Measurements from ENCODE around the gene DUOXA2.

DUOXA2 gene

DNA sequence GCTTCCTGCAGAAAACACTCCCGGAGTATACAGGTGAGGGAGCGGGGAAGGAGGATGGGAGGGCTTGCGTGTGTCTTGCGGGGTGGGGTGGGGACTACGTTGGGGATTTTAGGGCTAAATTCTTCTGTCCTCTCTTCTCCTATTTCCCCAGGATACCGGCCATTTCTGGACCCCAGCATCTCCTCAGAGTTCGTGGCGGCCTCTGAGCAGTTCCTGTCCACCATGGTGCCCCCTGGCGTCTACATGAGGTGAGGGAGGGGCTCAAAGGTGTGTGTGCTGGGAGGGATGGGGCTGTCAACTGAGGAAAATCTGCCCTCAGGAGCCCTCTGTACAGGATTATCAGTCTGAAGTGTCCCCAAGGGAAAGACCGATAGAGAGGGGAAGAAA lies 22.2 kb downstream of the DUOXA2 start:
- DNase-seq (ENCODE audit: low spot score) = no peak

DNA sequence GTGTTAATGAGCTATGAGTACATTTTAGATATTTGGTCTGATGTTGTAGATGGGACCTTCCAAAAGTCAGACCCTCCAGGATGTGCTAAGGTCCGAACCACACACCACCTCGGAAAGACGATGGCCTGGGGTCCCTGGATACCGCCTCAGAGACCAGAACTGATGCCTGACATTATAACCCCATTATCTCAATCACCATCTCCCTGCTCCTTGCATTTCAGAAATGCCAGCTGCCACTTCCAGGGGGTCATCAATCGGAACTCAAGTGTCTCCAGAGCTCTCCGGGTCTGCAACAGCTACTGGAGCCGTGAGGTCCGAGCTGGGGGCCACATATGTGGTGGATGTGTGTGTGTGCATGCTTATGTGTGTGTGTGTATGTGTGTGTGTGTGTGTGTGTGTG lies 23.6 kb downstream of the DUOXA2 start:
- no peak for DNase-seq (ENCODE audit: low spot score)

DNA sequence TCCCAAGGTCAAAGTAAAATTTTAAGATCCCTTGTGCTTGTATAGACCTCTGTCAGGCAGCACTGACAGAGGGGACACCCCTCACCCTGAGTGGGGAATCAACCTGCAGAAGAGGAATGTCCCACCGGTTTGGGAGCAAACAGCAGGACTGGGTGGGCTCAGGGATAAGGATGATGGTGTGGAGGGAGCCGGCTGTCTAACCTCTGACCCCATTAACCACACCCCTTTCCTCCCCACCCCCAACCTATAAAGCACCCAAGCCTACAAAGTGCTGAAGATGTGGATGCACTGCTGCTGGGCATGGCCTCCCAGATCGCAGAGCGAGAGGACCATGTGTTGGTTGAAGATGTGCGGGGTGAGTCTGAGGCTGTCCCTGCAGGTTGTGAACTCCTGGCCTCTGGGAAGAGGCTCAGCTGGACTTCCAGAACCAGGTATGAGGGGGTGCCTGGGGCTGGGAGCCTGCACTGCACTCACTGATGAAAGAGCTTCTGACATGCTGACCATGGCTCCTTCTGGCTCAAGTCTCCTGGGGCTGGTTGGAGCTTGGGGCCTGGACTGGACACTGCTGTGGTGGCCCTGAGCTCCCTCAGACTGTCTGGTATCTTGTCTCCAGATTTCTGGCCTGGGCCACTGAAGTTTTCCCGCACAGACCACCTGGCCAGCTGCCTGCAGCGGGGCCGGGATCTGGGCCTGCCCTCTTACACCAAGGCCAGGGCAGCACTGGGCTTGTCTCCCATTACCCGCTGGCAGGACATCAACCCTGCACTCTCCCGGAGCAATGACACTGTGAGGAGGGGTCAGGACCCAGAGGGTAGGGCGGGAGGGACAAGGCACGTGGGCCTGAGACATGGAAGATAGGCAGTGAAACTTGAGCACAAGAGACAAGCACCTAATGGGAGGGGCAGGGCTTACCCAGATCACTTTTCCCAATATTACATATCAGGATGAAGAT lies 25.0 kb downstream of the DUOXA2 start:
- no peak for DNase-seq (ENCODE audit: low spot score)

DNA sequence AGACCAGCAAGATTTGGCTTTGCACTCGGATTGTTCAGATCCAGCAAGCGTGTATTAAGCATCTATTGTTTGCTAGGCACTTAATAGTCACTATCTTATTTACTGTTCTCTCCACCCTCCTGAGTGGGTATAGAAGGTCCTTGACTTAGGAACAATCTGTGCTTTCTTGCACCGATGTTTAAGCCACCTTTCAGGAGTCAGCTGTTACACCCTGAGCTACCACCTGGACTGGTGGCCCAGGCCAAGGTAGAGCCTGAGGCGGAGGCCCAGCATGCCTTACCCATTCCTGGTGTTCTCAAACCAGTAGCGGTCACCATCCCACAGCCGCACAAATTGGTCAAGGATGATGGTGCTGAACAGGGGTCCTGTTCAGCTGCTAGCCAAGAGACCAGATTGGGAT lies 25.6 kb downstream of the DUOXA2 start:
- no peak for DNase-seq (ENCODE audit: low spot score)

DNA sequence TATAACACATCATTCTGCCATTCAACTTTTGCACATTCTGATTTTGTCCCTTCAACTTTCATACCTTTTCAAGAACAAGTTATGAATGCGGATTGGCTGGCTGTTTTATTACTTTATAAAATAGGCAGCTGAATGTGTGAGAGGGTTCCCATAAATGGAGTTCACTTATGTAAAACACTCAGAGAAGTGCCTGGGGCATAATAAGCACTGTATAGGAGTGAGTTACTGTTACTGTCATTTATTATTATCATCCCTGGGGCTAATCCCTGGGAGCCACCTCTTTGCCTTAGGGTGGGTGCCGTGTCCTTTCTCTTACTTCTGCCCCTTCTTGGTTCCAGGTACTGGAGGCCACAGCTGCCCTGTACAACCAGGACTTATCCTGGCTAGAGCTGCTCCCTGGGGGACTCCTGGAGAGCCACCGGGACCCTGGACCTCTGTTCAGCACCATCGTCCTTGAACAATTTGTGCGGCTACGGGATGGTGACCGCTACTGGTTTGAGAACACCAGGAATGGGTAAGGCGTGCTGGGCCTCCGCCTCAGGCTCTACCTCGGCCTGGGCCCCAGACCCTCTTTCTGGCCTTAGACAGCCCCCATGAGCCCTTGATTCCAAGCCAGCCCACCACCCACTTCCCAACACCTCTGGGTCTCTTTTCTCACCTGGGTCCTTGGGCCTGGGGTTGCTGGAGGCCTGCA lies 26.6 kb downstream of the DUOXA2 start:
- no peak for DNase-seq (ENCODE audit: low spot score)

DNA sequence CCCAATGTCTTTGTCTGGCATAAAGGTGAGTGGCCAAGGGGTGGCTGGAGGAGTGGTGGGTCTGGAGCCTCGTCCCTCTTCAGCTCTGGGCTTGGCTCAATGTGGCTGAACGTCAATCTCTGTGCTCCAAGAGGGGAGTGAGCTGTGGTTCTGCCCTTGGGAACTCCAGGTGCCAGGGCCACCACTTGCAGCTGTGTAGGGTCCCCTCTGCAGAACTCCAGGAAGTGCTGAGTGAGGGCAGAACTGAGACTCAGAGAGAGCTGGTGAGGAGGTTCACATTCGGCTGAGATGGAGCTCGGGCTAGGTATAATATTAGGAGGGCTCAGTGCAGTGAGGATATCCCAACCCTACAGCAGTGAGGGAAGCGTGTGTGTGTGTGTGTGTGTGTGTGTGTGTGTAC lies 27.3 kb downstream of the DUOXA2 start:
- DNase-seq (ENCODE audit: low spot score) = no peak

DNA sequence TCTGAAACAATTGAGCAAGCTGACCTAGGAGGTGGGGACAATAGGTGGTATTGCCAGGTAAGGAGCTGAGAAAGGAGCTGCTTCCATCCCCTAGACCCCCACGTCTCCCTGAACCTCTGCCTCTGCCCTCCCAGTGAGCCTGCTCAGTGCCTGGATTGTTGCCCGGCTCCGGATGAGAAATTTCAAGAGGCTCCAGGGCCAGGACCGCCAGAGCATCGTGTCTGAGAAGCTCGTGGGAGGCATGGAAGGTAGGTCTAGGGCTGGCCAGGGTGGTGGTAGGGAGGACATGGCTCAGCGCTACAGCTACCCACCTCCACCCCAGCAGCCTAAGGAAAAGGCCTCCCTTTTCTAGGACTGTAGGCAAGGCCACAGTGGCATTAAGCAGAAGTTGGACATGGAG lies 28.9 kb downstream of the DUOXA2 start:
- DNase-seq (ENCODE audit: low spot score) = no peak

DNA sequence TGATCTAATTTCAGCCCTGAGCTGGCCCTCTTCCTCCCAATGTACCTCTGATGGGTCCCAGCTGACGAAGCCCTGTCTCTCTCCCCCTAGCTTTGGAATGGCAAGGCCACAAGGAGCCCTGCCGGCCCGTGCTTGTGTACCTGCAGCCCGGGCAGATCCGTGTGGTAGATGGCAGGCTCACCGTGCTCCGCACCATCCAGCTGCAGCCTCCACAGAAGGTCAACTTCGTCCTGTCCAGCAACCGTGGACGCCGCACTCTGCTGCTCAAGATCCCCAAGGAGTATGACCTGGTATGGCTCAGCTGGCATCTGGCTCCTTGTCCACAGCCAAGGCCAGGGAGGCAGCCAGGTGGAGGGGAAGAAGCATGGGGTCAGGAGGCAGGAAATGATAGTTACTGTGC lies 29.8 kb downstream of the DUOXA2 start:
- DNase-seq (ENCODE audit: low spot score) = no peak

DNA sequence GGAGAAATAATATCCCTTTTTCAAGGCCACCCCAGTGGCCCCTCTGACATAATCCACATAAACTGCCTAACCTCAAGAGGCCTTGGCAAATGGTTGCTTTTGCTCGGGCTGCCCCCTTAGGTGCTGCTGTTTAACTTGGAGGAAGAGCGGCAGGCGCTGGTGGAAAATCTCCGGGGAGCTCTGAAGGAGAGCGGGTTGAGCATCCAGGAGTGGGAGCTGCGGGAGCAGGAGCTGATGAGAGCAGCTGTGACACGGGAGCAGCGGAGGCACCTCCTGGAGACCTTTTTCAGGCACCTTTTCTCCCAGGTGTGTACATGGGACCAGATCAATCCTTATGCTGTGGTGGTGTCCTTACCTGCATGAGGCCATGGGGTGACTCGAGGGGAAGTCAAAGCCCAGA lies 30.6 kb downstream of the DUOXA2 start:
- no peak for DNase-seq (ENCODE audit: low spot score)

DNA sequence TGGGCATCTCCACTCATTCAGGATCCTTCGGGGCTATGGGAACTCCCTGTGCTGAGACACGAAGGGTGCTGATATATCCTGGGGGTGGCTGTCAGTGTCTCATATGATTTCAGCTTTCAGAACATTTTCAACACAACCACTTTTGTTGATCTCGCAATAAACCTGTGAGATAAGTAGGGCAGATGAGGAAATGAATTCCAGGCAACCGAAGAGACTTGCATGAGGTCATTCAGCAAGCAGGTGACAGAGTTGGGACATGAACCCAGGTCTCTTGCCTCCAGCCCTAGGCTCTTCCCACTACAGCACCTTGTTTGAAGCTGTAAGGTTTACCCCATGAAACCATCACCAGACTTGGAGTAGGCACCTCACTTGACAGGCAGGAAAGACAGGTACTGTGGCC lies 32.3 kb downstream of the DUOXA2 start:
- no peak for DNase-seq (ENCODE audit: low spot score)

DNA sequence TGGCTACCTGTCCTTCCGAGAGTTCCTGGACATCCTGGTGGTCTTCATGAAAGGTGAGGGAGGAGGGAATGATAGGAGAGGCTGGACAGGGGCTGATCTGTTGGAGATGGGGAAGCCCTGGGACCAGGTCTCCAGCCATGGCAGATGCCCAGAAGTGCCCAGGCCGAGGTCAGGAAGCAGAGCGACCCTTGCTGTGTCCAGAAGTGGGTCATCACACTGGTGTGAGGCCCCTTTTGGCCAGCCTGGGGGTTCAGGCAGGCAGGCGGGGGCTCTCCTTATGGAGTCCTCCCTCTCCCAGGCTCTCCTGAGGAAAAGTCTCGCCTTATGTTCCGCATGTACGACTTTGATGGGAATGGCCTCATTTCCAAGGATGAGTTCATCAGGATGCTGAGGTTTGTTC lies 33.5 kb downstream of the DUOXA2 start:
- no peak for DNase-seq (ENCODE audit: low spot score)

DNA sequence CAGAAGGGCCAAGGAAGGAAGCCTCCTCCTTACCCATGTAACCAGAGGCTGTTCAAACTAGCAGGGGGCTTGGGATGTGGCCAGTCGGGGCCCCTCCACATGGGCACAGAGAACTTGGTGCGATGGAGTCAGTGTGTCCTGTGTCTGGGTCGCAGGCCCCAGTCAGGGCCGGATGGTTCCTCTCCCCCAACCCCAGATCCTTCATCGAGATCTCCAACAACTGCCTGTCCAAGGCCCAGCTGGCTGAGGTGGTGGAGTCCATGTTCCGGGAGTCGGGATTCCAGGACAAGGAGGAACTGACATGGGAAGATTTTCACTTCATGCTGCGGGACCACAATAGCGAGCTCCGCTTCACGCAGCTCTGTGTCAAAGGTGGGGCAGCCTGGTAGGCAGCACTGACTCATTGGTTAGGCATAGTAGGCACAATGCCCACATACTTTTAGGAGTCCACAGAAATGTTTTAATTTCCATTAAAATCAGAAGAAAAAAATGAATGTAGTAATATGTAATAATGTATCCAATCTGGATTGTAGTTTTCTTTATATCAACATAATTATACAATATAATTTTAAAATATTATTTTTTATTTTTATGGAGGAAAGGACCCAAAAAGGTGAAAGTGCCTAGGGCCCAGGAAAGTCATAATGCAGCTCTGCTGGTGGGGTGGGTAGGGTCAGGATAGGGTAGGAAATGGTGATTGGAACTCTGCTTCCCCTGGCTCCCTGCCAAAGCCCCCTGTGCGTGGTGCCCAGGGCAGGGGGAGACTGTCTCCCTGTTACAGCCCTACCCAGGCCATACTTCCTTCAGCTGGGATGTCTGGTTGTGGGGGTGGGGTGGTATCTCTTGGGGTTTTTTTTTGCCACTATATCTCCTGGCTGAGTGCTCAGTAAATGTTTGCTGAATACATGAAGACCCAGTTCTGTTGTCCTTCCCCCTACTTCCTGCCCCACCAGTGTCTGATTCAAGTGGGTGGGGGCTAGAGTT lies 34.2 kb downstream of the DUOXA2 start:
- DNase-seq (ENCODE audit: low spot score) = no peak

DNA sequence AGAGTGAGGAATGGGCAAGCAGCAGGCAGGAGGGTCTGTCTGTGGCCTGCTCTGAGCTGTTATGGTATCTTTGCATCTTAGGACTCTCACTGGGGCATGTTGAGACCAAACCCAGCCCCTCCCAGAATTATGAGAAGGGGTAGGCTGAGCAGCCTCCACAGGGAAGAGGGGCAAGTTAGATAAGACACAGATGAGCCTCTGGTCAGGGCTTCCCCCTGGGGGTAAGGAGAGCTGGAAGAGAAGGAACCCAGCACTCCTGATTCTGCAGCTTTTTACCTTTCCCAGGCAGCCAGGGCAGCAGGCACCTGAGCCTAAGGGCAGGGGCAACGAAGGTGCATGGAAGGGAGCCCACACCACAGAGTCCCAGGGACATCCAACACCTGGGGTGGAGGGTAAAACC lies 34.9 kb downstream of the DUOXA2 start:
- no peak for DNase-seq (ENCODE audit: low spot score)

DNA sequence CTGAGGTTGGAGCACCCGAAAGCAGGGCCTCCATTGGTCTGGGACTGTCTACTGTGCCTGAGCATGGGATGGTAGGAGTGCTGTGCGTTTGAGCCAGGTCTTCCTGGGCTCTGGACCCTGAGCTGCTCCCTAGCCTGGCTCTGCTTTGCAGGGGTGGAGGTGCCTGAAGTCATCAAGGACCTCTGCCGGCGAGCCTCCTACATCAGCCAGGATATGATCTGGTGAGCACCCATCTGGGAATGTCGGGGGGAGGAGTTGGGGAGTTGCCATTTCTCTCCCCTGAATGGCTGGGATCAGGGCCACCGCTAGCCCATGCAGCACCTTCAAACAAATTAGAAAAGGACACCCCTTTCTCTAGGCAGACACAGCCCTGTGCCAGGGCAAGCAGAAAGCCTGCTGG lies 36.4 kb downstream of the DUOXA2 start:
- DNase-seq (ENCODE audit: low spot score) = no peak

DNA sequence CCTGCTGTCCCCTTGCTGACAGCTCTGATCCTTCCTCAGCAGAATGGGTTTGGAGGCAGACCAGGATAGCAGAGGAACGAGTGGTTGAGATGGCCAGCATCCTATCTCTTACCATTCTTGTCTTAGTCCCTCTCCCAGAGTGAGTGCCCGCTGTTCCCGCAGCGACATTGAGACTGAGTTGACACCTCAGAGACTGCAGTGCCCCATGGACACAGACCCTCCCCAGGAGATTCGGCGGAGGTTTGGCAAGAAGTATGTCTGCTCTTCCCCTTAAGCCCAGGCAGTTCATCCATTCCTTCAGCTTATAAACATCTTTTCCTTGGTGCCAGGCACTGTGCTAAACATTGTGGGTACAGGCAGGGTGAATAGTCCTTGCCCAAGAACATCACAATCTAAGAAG lies 36.9 kb downstream of the DUOXA2 start:
- DNase-seq (ENCODE audit: low spot score) = no peak

DNA sequence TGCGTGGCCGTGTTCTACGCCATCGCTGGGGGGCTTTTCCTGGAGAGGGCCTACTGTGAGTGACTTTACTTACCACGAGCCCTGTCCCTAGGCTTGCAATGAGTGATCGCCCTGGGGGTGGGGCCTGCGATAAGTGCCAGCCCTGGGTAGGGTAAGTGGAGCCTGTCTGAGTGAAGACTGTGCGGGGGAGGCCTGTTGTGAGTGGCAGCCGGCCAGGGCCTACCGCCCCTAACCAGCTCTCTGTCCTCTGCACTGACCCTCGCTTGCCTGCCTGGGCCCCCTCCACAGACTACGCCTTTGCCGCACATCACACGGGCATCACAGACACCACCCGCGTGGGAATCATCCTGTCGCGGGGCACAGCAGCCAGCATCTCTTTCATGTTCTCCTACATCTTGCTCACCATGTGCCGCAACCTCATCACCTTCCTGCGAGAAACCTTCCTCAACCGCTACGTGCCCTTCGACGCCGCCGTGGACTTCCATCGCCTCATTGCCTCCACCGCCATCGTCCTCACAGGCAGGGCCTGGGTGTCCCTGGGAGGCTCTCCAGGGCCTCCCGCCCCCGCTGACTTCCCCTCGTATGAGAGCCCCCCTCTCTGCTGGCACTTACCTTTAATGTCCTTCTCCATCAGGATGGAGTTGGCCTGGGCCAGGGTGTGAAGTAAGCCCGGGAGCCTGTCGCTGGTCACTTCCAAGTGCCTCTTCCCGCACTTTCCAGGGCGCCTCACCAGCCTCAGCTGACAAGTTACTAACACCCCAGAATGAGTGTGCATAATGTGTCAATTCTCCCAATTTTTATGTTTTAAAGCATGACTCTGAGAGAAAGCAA lies 38.1 kb downstream of the DUOXA2 start:
- no peak for DNase-seq (ENCODE audit: low spot score)

DNA sequence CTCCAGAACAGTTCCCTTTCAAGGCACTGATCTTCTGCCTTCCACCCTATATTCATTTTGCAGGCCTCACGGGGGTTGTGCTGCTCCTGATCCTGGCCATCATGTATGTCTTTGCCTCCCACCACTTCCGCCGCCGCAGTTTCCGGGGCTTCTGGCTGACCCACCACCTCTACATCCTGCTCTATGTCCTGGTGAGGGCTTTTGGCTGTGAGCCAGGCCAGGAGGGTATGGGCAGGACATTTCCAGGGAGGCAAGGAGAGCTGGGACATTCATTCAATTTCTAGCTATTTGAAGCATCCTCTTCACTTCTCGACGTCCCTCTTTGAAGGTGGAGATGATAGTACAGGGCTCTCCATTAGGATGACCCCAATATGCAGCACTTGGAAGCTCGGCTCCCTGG lies 41.6 kb downstream of the DUOXA2 start:
- no peak for DNase-seq (ENCODE audit: low spot score)

DNA sequence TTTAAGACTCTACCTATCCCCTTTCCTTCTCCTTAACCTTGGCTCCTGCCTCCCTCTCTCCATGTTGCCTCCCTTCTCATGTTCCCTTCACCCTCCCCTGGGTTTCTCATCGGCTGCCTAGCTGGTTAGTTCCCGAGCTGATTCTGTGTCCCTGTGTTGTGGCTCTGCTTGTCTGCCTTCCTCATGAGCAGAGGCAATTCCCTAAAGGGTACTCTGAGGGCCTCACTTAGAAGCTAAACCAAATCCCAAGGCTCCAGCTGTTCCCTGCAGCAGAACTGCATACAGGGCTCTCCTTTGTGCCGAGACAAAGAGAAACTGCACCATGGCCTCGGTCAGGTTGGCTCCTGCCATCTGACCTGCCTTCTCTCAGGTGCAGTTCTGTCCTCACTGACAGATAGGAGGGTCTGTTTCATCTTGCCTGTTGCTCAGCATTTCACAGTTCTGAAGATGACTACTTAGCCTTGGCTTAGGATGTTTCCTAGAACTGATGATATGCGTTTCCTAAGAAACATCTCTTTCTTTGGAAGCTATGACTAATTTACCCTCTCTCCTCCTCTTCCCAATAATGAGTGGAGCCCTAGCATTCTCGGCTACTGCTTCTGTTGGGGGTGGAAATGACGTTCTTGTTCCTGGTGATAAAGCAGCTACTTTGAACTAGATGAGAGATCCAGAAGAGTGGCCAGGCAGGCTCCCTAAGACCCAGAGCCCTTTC lies 42.8 kb downstream of the DUOXA2 start:
- no peak for DNase-seq (ENCODE audit: low spot score)

DNA sequence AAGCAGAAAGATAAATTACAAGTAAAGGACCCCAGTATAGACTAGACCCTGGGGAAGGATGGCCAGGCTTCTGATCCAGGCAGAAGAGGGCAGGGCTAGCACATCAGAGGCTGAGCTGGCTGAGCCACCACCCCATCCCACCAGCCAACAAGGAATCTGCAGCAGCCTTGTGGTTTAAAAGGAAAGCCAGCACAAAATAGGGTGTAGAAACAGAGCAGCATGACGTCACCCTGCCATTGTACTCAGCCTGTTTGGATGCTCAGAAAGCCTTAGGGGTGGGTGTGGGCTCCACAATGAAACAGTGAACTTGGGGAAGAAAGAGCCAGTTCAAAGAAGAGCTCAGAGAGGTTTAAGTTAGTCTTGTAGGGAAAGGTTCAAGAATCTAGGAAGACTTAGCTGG lies 43.8 kb downstream of the DUOXA2 start:
- DNase-seq (ENCODE audit: low spot score) = peak; percentile 88

DNA sequence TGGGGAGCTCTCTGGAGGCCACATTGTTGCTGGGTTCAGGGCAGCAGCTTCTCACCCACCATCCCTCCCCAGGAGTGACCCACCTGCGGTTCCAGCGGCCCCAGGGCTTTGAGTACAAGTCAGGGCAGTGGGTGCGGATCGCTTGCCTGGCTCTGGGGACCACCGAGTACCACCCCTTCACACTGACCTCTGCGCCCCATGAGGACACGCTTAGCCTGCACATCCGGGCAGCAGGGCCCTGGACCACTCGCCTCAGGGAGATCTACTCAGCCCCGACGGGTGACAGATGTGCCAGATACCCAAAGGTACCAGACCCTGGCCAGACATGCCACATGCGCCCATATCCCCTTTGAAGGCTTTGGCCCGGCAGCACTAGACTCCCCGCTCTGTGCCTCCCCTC lies 47.5 kb downstream of the DUOXA2 start:
- DNase-seq (ENCODE audit: low spot score) = no peak
